IMR-90 (cell line): ENCODE measurements around the gene BTBD18.

Experiments used
- CEBPB ChIP-seq: IDR thresholded peaks from 2 replicates; pipeline ENCODE4 v1.6.1; 2012; ENCODE audit warnings: low read depth, low read length, improper control_type of control experiment
- TF ChIP-seq, protein P1 (sequence below): conservative IDR thresholded peaks from 2 replicates; pipeline ENCODE4 v1.5.1; 2012; ENCODE audit warnings: mild to moderate bottlenecking, low read depth, low read length, improper control_type of control experiment

DNA sequence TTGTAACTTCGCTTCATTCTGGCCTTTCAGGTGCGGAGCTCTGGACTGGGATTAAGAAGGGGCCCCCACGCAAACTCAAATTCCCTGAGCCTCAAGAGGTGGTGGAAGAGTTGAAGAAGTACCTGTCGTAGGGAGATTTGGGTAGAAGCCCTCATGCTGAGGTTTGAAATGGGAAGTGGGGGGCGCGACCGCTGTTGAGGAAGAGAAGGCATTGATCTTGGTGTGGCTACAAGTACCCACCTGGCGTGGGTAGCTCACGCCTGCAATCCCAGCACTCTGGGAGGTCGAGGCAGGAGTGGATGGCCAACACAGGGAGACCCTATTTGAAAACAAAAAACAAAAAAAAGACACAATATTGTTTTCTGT is 9.5 kb downstream of the BTBD18 start:
- TF ChIP-seq CEBPB = no peak
- TF ChIP-seq, protein P1, sequence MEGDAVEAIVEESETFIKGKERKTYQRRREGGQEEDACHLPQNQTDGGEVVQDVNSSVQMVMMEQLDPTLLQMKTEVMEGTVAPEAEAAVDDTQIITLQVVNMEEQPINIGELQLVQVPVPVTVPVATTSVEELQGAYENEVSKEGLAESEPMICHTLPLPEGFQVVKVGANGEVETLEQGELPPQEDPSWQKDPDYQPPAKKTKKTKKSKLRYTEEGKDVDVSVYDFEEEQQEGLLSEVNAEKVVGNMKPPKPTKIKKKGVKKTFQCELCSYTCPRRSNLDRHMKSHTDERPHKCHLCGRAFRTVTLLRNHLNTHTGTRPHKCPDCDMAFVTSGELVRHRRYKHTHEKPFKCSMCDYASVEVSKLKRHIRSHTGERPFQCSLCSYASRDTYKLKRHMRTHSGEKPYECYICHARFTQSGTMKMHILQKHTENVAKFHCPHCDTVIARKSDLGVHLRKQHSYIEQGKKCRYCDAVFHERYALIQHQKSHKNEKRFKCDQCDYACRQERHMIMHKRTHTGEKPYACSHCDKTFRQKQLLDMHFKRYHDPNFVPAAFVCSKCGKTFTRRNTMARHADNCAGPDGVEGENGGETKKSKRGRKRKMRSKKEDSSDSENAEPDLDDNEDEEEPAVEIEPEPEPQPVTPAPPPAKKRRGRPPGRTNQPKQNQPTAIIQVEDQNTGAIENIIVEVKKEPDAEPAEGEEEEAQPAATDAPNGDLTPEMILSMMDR = no peak
